Progenitor cell of endocrine pancreas (in vitro differentiated cells): ENCODE results near the gene NKAPL. TPM values are rescaled to one million over a fixed set of nuclear protein-coding genes. Genes with fewer than 3 reads are reported as not detected.

ENCODE experiments used
- total RNA-seq: library from RNA; stranded (reverse); gene quantifications from 2 replicates; pipeline ENCODE4 v1.2.1, GENCODE V29; 2021

NKAPL gene
- total RNA-seq, 1 donor from 2014 or later, result 0.24 TPM

Other genes with a start within 250 kb of the NKAPL start
- gene ZNF165, start 178.7 kb upstream of the NKAPL start, total RNA-seq, result 9.7 TPM in 2 replicates
- gene ZSCAN16, start 134.7 kb upstream of the NKAPL start, total RNA-seq, result 19.6 and 20.2 TPM in 2 replicates
- 45.2 and 47.6 TPM in 2 replicates for gene ZKSCAN8, start 117.4 kb upstream of the NKAPL start, total RNA-seq
- gene ZSCAN9, start 34.0 kb upstream of the NKAPL start, total RNA-seq, result 38.5 and 40.1 TPM in 2 replicates
- gene ZKSCAN4, start 7.0 kb upstream of the NKAPL start, total RNA-seq, result 9.0 and 9.2 TPM in 2 replicates
- gene ZSCAN26, start 7.8 kb downstream of the NKAPL start, total RNA-seq, result 25.9 and 27.5 TPM in 2 replicates
- 11.4 and 11.7 TPM in 2 replicates for gene PGBD1, start 22.3 kb downstream of the NKAPL start, total RNA-seq
- gene ZSCAN31, start 76.9 kb downstream of the NKAPL start, total RNA-seq, result 4.7 and 6.1 TPM in 2 replicates
- 17.9 and 19.7 TPM in 2 replicates for gene ZKSCAN3, start 90.7 kb downstream of the NKAPL start, total RNA-seq
- 16.3 and 17.5 TPM in 2 replicates for gene ZSCAN12, start 140.4 kb downstream of the NKAPL start, total RNA-seq
- 21.4 and 22.6 TPM in 2 replicates for gene ZSCAN23, start 184.2 kb downstream of the NKAPL start, total RNA-seq